Hippocampal formation (tissue), 2 donors: ENCODE data around the gene MYCN.
"Not testable (repeated sequence)": the region's sequence is repeated elsewhere in the genome, so short reads cannot be mapped to it uniquely, and the experiment has no call there.

ENCODE experiments used
- DNase-seq, 2 donors: peaks; one replicate each; lab custom pipeline; 2025; lab: John Stamatoyannopoulos, UW

Gene MYCN

GRCh38 chr2:15907461-15908324 lies 32.7 kb upstream of the MYCN start:
- no peak for DNase-seq

- no peak for DNase-seq
These were observed 32.0 kb upstream of the MYCN start for GRCh38 chr2:15908371-15908770.

- no peak for DNase-seq
These were observed 31.2 kb upstream of the MYCN start for GRCh38 chr2:15909157-15909556.

- DNase-seq, result no peak
These were observed 30.6 kb upstream of the MYCN start for GRCh38 chr2:15909736-15910135.

GRCh38 chr2:15911270-15911669 lies 29.1 kb upstream of the MYCN start:
- not testable (repeated sequence) for DNase-seq

GRCh38 chr2:15911686-15912085 lies 28.7 kb upstream of the MYCN start:
- DNase-seq, result no peak

- DNase-seq, result no peak
These were observed 28.1 kb upstream of the MYCN start for GRCh38 chr2:15912203-15912602.

- no peak for DNase-seq
These were observed 27.2 kb upstream of the MYCN start for GRCh38 chr2:15913146-15913545.

GRCh38 chr2:15914596-15915385 lies 25.6 kb upstream of the MYCN start:
- peak; percentile 8 to 23 for DNase-seq

GRCh38 chr2:15915546-15915945 lies 24.8 kb upstream of the MYCN start:
- not testable (repeated sequence) for DNase-seq

GRCh38 chr2:15916336-15916735 lies 24.0 kb upstream of the MYCN start:
- DNase-seq, result no peak

- no peak for DNase-seq
These were observed 21.5 kb upstream of the MYCN start for GRCh38 chr2:15918761-15919356.

GRCh38 chr2:15919716-15920434 lies 20.5 kb upstream of the MYCN start:
- DNase-seq, result no peak

- DNase-seq, result no peak
These were observed 19.7 kb upstream of the MYCN start for GRCh38 chr2:15920696-15921095.

- DNase-seq, result no peak
These were observed 16.8 kb upstream of the MYCN start for GRCh38 chr2:15923597-15923996.

GRCh38 chr2:15925819-15926218 lies 14.5 kb upstream of the MYCN start:
- DNase-seq, result no peak

- DNase-seq, result no peak
These were observed 14.1 kb upstream of the MYCN start for GRCh38 chr2:15926252-15926651.

- no peak for DNase-seq
These were observed 12.7 kb upstream of the MYCN start for GRCh38 chr2:15927551-15928218.

- not testable (repeated sequence) for DNase-seq
These were observed 11.3 kb upstream of the MYCN start for GRCh38 chr2:15929008-15929407.

- DNase-seq, result no peak
These were observed 10.5 kb upstream of the MYCN start for GRCh38 chr2:15929861-15930260.

- no peak for DNase-seq
These were observed 9.6 kb upstream of the MYCN start for GRCh38 chr2:15930589-15931318.
